Endothelial cell of umbilical vein (primary cell): Measurements from ENCODE around the gene RIOK1. TPM values are rescaled to one million over a fixed set of nuclear protein-coding genes. Genes with fewer than 3 reads are reported as not detected.

Experiments used
- BruUV-seq: library from RNA; stranded (reverse); fragments of 400-500 nt; replicated peaks from 2 replicates; lab custom pipeline; 2021; lab: Mats Ljungman, UMichigan
- CTCF ChIA-PET: fragments of 300-600, 350-600 bp; sonication (Branson Sonifier 250); formaldehyde crosslinking; loops from one replicate; lab custom pipeline; 2021; ENCODE audit warnings: antibody characterized with exemption, inconsistent platforms; lab: Charles Lee
- POLR2A ChIA-PET: fragments of 300-600, 350-600 bp; sonication (Branson Sonifier 250); formaldehyde crosslinking; loops from one replicate; lab custom pipeline; 2021; ENCODE audit warnings: antibody characterized with exemption, inconsistent platforms; lab: Charles Lee
- DNase-seq: peaks from one replicate; pipeline ENCODE4 v3.0.0-alpha.2; 2011; ENCODE audit warnings: low read depth, low spot score
- FAIRE-seq: peaks from 2 replicates; lab custom pipeline; 2011; peaks lifted over from hg19 to GRCh38; lab: Jason Lieb, UNC
- H2AFZ ChIP-seq: 2 replicates; pipeline ENCODE4 v1.6.0; 2012; ENCODE audit warnings: low read depth, low read length, control low read depth, inconsistent platforms
- H3K27ac ChIP-seq: 2 replicates; pipeline ENCODE4 v1.5.1; 2011; ENCODE audit warnings: low read depth, mild to moderate bottlenecking, control low read depth, low read length, moderate library complexity; ENCODE audit not compliant: insufficient read depth
- H3K27me3 ChIP-seq, 2 experiments: 2 replicates each; pipeline versions ENCODE4 v1.6.0 to v1.6.1; 2011; ENCODE audit warnings: low read length in 2 of 2, mixed read lengths in 1 of 2; ENCODE audit not compliant: control insufficient read depth in 2 of 2, insufficient read depth in 2 of 2
- H3K36me3 ChIP-seq, 2 experiments: 2 replicates in 1 of 2; 3 replicates in 1 of 2; pipeline ENCODE4 v1.5.1; 2011; ENCODE audit warnings: low read length in 2 of 2, mild to moderate bottlenecking in 1 of 2, moderate library complexity in 1 of 2; ENCODE audit not compliant: control insufficient read depth in 2 of 2, insufficient read depth in 2 of 2; ENCODE audit errors: extremely low read depth in 1 of 2
- H3K4me1 ChIP-seq: 3 replicates; pipeline ENCODE4 v1.5.1; 2011; ENCODE audit warnings: mild to moderate bottlenecking, low read length; ENCODE audit not compliant: control insufficient read depth, insufficient read depth; ENCODE audit errors: extremely low read depth
- H3K4me2 ChIP-seq: 2 replicates; pipeline ENCODE4 v1.6.1; 2011; ENCODE audit warnings: low read length, control low read depth, mixed read lengths; ENCODE audit not compliant: insufficient read depth
- H3K4me3 ChIP-seq, 3 experiments: fragments of 200-600 bp in 1 of 3; sonication (generic), shearing (Covaris generic) in 1 of 3; replicated peaks in 1 of 3; 2 replicates each; pipeline ENCODE4 v1.5.1; 2011 to 2016; ENCODE audit warnings: control low read depth in 3 of 3, low read length in 3 of 3, mild to moderate bottlenecking in 2 of 3, inconsistent platforms in 1 of 3, low read depth in 1 of 3, moderate library complexity in 1 of 3; ENCODE audit not compliant: insufficient read depth in 1 of 3
- H3K79me2 ChIP-seq: 2 replicates; pipeline ENCODE4 v1.6.0; 2012; ENCODE audit warnings: low read length, inconsistent platforms; ENCODE audit not compliant: control insufficient read depth, insufficient read depth
- H3K9ac ChIP-seq: replicated peaks from 2 replicates; pipeline ENCODE3; 2011; ENCODE audit warnings: low read length, control low read depth; ENCODE audit not compliant: insufficient read depth; ENCODE audit errors: extremely low read depth
- H3K9me1 ChIP-seq: replicated peaks from 3 replicates; pipeline ENCODE4 v1.6.0; 2011; ENCODE audit warnings: mild to moderate bottlenecking, low read length; ENCODE audit not compliant: control insufficient read depth, insufficient read depth; ENCODE audit errors: extremely low read depth
- H3K9me3 ChIP-seq: replicated peaks from 2 replicates; pipeline ENCODE4 v1.5.1; 2012; ENCODE audit warnings: low read length, inconsistent platforms; ENCODE audit not compliant: control insufficient read depth, insufficient read depth
- H4K20me1 ChIP-seq: replicated peaks from 2 replicates; pipeline ENCODE3; 2011; ENCODE audit warnings: mild to moderate bottlenecking, low read length; ENCODE audit not compliant: control insufficient read depth, insufficient read depth; ENCODE audit errors: extremely low read depth
- EZH2 ChIP-seq: IDR thresholded peaks from 2 replicates; pipeline ENCODE4 v1.6.1; 2012; ENCODE audit warnings: borderline replicate concordance, low read depth, mild to moderate bottlenecking, moderate library complexity, low read length, inconsistent platforms; ENCODE audit not compliant: severe bottlenecking
- FOS ChIP-seq: IDR thresholded peaks from 2 replicates; pipeline ENCODE4 v1.6.1; 2011; ENCODE audit warnings: mild to moderate bottlenecking, low read length, moderate library complexity, borderline replicate concordance; ENCODE audit not compliant: insufficient read depth
- GATA2 ChIP-seq: IDR thresholded peaks from 2 replicates; pipeline ENCODE4 v1.7.0; 2011; ENCODE audit warnings: low read depth, mild to moderate bottlenecking, moderate library complexity, mixed read lengths, low read length; ENCODE audit not compliant: insufficient read length, insufficient read depth
- JUN ChIP-seq: IDR thresholded peaks from 2 replicates; pipeline ENCODE4 v1.6.1; 2011; ENCODE audit warnings: borderline replicate concordance, low read depth; ENCODE audit not compliant: insufficient read length, insufficient read depth
- MYC ChIP-seq: IDR thresholded peaks from one replicate; pipeline ENCODE4 v1.6.1; 2011; ENCODE audit warnings: mild to moderate bottlenecking, low read depth, low read length
- POLR2A ChIP-seq: IDR thresholded peaks from 2 replicates; pipeline ENCODE4 v1.6.1; 2012; ENCODE audit warnings: low read depth, mild to moderate bottlenecking, control low read depth, low read length
- POLR2AphosphoS5 ChIP-seq: IDR thresholded peaks from 2 replicates; pipeline ENCODE4 v1.6.1; 2012; ENCODE audit warnings: low read depth, mild to moderate bottlenecking, control low read depth, low read length, moderate library complexity; ENCODE audit not compliant: insufficient read depth
- dilution Hi-C: fragments of 300-500 bp; cut with MboI; formaldehyde crosslinking; loops from one replicate; pipeline ENCODE4 v1.15.0; 2019; ENCODE audit warnings: low sequenced_read_pairs; ENCODE audit not compliant: extremely low pct_ligation_motif_present
- intact Hi-C: fragments of 100-400 bp; cut with micrococcal nuclease; formaldehyde crosslinking; loops from one replicate; pipeline ENCODE4 v1.10.0; 2022
- polyA plus RNA-seq, 4 experiments: library from polyadenylated mRNA; depleted of rRNA in 3 of 4; stranded (reverse) in 3 of 4; unstranded in 1 of 4; fragments of >200 nt; gene quantifications; 2 replicates each; pipeline versions ENCODE4 v1.2.1 to v1.2.3, GENCODE V29; 2011 to 2012; ENCODE audit warnings: missing spikeins in 1 of 4
- total RNA-seq: library from RNA; stranded (reverse); gene quantifications from 2 replicates; pipeline ENCODE4 v1.2.3, GENCODE V29; 2021
- TF ChIP-seq, protein P1 (sequence below): IDR thresholded peaks from 2 replicates; pipeline ENCODE4 v1.6.1; 2011; ENCODE audit not compliant: insufficient read depth, insufficient read length
- TF ChIP-seq, protein P2 (sequence below), 2 donors: IDR thresholded peaks; 1 replicate in 1 of 2; 2 replicates in 1 of 2; pipeline ENCODE4 v1.5.1; 2011; ENCODE audit warnings: low read length in 2 of 2, mild to moderate bottlenecking in 2 of 2, moderate library complexity in 2 of 2, control low read depth in 1 of 2, inconsistent platforms in 1 of 2, low read depth in 1 of 2; ENCODE audit not compliant: insufficient read depth in 1 of 2; ENCODE audit errors: extremely low read depth in 1 of 2

Gene RIOK1
- total and polyA plus RNA-seq, 2 donors (not counting 3 experiments of a cell fraction or from before 2014, with no cell fraction given) = 9.2 to 21.4 TPM

DNA sequence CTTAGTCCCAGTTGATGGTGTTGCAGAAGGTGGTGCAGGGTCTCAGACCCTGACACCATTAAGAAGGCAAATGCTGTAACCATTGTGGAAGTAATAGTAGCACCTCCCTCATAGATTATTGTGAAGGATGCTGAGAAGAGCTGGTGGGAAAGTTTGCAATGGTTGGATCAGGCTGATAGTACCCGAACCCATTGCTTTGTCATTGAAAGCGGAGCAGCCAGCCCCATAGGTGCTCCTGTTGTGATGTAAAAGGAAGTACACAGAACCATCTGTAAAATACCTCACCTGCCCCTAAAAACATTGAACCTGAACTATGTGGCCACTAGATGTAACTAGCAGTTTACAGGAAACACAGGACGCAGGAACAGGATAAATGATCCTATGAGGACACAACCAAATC lies 31.5 kb downstream of the RIOK1 start:
- DNase-seq = no peak
- no peak overlapping the region for H3K27ac ChIP-seq
- ChIA-PET POLR2A (no interaction called here), CTCF (interaction anchor here (1.3 kb wide), 1 partner anchor 195 kb away, joined by 4 read pairs; no protein-coding TSS in a partner anchor)
- no peaks in the 10 kb centered on the region for H3K4me1 ChIP-seq
- no peak overlapping the region for H3K4me2 ChIP-seq
- no peaks in the 10 kb centered on the region for H3K9me1 ChIP-seq
- no peak overlapping the region for H3K9ac ChIP-seq
- no peaks in the 10 kb centered on the region for H3K27me3 ChIP-seq
- H3K9me3 ChIP-seq = no peaks in the 10 kb centered on the region
- no peaks in the 10 kb centered on the region for H3K79me2 ChIP-seq
- H3K4me3 ChIP-seq = no peak overlapping the region
- no peak overlapping the region for H2AFZ ChIP-seq
- intact Hi-C loops = loop anchor here (10.0 kb wide), 1 partner anchor 1166 kb away; no protein-coding TSS in a partner anchor
- dilution Hi-C loops = no loop called here
- no peak for FAIRE-seq
- BruUV-seq = no TSS peak
- H3K36me3 ChIP-seq = peaks cover 4 to 11% of the 10 kb centered on the region in 2 experiments
- no peak for TF ChIP-seq EZH2
- no peak for TF ChIP-seq MYC
- no peak for TF ChIP-seq POLR2AphosphoS5
- no peaks in the 10 kb centered on the region for H4K20me1 ChIP-seq

DNA sequence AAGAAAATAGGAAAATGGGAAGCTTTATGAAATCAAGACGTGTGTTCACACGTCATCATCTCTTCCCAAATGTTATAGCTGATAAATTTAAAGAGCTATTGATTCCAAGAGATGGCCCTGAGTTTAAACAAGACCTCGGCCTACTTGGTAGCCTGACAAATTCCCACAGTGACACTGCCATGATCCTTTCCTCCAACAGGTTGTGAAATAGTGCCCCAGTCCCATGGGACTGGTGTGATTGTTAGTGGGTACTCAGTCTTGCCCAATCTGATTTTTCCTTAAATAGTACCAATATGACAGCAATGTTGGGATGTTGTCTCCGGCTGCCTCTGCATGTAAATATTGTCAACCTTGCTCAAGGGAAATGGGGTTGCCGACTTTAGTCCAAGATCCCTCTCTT lies 34.5 kb downstream of the RIOK1 start:
- ChIA-PET POLR2A (no interaction called here), CTCF (no interaction called here)
- intact Hi-C loops = loop anchor here (2.0 to 10.0 kb wide), 2 partner anchors 191 to 1169 kb away; no protein-coding TSS in a partner anchor
- FAIRE-seq (no peak), DNase-seq (no peak)
- H3K79me2 ChIP-seq = no peaks in the 10 kb centered on the region
- H4K20me1 ChIP-seq = no peaks in the 10 kb centered on the region
- no peaks in the 10 kb centered on the region for H3K36me3 ChIP-seq
- H3K27me3 ChIP-seq = no peaks in the 10 kb centered on the region
- dilution Hi-C loops = no loop called here
- BruUV-seq = no TSS peak
- no peaks in the 10 kb centered on the region for H3K4me1 ChIP-seq
- no peak overlapping the region for H3K4me2 ChIP-seq
- no peak overlapping the region for H3K9ac ChIP-seq
- no peak overlapping the region for H3K4me3 ChIP-seq
- H3K9me1 ChIP-seq = no peaks in the 10 kb centered on the region
- no peak overlapping the region for H3K27ac ChIP-seq
- no peak overlapping the region for H2AFZ ChIP-seq
- TF ChIP-seq POLR2AphosphoS5 = no peak
- TF ChIP-seq EZH2 = no peak
- TF ChIP-seq, protein P1, sequence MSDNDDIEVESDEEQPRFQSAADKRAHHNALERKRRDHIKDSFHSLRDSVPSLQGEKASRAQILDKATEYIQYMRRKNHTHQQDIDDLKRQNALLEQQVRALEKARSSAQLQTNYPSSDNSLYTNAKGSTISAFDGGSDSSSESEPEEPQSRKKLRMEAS = no peak
- TF ChIP-seq, protein P2, sequence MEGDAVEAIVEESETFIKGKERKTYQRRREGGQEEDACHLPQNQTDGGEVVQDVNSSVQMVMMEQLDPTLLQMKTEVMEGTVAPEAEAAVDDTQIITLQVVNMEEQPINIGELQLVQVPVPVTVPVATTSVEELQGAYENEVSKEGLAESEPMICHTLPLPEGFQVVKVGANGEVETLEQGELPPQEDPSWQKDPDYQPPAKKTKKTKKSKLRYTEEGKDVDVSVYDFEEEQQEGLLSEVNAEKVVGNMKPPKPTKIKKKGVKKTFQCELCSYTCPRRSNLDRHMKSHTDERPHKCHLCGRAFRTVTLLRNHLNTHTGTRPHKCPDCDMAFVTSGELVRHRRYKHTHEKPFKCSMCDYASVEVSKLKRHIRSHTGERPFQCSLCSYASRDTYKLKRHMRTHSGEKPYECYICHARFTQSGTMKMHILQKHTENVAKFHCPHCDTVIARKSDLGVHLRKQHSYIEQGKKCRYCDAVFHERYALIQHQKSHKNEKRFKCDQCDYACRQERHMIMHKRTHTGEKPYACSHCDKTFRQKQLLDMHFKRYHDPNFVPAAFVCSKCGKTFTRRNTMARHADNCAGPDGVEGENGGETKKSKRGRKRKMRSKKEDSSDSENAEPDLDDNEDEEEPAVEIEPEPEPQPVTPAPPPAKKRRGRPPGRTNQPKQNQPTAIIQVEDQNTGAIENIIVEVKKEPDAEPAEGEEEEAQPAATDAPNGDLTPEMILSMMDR (IDR thresholded peaks at IDR 0.05; ENCODE audit: extremely low read depth in 1 of 2, insufficient read depth in 1 of 2, low read depth in 1 of 2, low read length in 2 of 2) = no peak
- no peak for TF ChIP-seq POLR2A
- TF ChIP-seq JUN = no peak
- TF ChIP-seq MYC = no peak
- no peak for TF ChIP-seq GATA2
- no peak for TF ChIP-seq FOS
- no peaks in the 10 kb centered on the region for H3K9me3 ChIP-seq
